Colonic mucosa (tissue), 4 donors: Measurements from ENCODE around the gene MAEL. TPM values are rescaled to one million over a fixed set of nuclear protein-coding genes. Genes with fewer than 3 reads are reported as not detected.

Experiments used
- DNase-seq: peaks from one replicate; pipeline ENCODE4 v3.0.0-alpha.2; 2020
- H3K27ac ChIP-seq: fragments of 200-600 bp; one replicate; pipeline ENCODE4 v1.8.0; 2021
- H3K27me3 ChIP-seq: fragments of 200-600 bp; one replicate; pipeline ENCODE4 v1.8.0; 2021
- H3K36me3 ChIP-seq: fragments of 200-600 bp; one replicate; pipeline ENCODE4 v1.8.0; 2021
- H3K4me1 ChIP-seq: fragments of 200-600 bp; one replicate; pipeline ENCODE4 v1.8.0; 2021; ENCODE audit warnings: mild to moderate bottlenecking
- H3K4me3 ChIP-seq: fragments of 200-600 bp; one replicate; pipeline ENCODE4 v1.8.0; 2021
- H3K9ac ChIP-seq, 2 donors: one replicate each; pipeline ENCODE4 v1.7.0; 2013; ENCODE audit warnings: control low read depth in 2 of 2, low read depth in 2 of 2, low read length in 2 of 2
- H3K9me3 ChIP-seq: fragments of 200-600 bp; one replicate; pipeline ENCODE4 v1.8.0; 2021
- CTCF ChIP-seq: fragments of 200-600 bp; IDR thresholded peaks from one replicate; pipeline ENCODE4 v1.8.0; 2022; ENCODE audit warnings: antibody characterized with exemption, mild to moderate bottlenecking
- intact Hi-C: fragments of 100-400 bp; cut with DNase I; formaldehyde crosslinking; loops from one replicate; pipeline ENCODE4 v1.14.1; 2022
- total RNA-seq, 2 donors: library from RNA; stranded (reverse); fragmentation: NEBNext Ultra II Directional in 1 of 2; extraction: Animal tissue kit (Norgen Biotek cat#: 25700) in 1 of 2; gene quantifications; one replicate each; pipeline ENCODE4 v1.2.1, GENCODE V29; 2021
- donor health status: healthy.
- donor health status: DM: no; HTN: no; CAD: no.
- donor health status: DM: no; HTN: no; CAD: no.

The MAEL gene
- total RNA-seq, 2 donors from 2014 or later, result not detected

DNA sequence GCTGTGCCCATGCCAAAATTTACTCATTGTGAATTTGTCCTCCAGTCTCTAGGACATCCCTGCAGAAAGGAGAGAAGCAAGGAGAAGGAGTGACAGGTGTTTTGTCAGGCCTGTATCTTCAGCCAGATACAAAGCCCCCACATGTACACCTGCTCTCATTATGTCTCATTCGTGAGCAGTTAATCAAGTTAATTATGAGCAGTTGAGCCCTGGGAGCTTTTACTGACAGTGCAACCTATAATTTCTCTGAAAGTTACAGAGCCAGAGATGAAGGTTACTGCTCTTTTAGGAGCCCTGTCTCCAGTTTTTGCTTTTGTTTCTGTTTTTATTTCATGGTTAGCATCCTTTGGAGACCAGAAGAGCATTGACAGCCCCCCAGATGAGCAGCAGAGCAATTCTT, 8.7 kb upstream of the MAEL start:
- Histone ChIP-seq H3K4me3 (no peak overlapping the region), H3K27ac (no peak overlapping the region), H3K9me3 (no peaks in the 10 kb centered on the region), H3K27me3 (no peaks in the 10 kb centered on the region), H3K4me1 (no peaks in the 10 kb centered on the region), H3K9ac (no peak overlapping the region), H3K36me3 (no peaks in the 10 kb centered on the region)
- TF ChIP-seq CTCF, result no peak
- DNase-seq, result no peak
- intact Hi-C loops, result no loop called here

- no peaks in the 10 kb centered on the region for H3K4me1 ChIP-seq
- no peaks in the 10 kb centered on the region for H3K9me3 ChIP-seq
- no peak for TF ChIP-seq CTCF
- DNase-seq, result no peak
- no peak overlapping the region for H3K9ac ChIP-seq
- no peaks in the 10 kb centered on the region for H3K36me3 ChIP-seq
- H3K4me3 ChIP-seq, result no peak overlapping the region
- no peaks in the 10 kb centered on the region for H3K27me3 ChIP-seq
- intact Hi-C loops, result no loop called here
- H3K27ac ChIP-seq, result no peak overlapping the region
Measured at GRCh38 chr1:166980818-166981217, 8.3 kb upstream of the MAEL start.

GRCh38 chr1:166981589-166981988, 7.5 kb upstream of the MAEL start:
- no peaks in the 10 kb centered on the region for H3K36me3 ChIP-seq
- no peak overlapping the region for H3K9ac ChIP-seq
- no peaks in the 10 kb centered on the region for H3K9me3 ChIP-seq
- no peak for DNase-seq
- H3K4me3 ChIP-seq, result no peak overlapping the region
- H3K27me3 ChIP-seq, result no peaks in the 10 kb centered on the region
- no peak for TF ChIP-seq CTCF
- H3K4me1 ChIP-seq, result no peaks in the 10 kb centered on the region
- H3K27ac ChIP-seq, result no peak overlapping the region
- intact Hi-C loops, result no loop called here

GRCh38 chr1:166999075-166999474, 10.0 kb downstream of the MAEL start:
- H3K27ac ChIP-seq, result no peak overlapping the region
- intact Hi-C loops, result no loop called here
- no peak for DNase-seq
- TF ChIP-seq CTCF, result no peak
- no peak overlapping the region for H3K9ac ChIP-seq
- H3K4me1 ChIP-seq, result no peaks in the 10 kb centered on the region
- no peaks in the 10 kb centered on the region for H3K27me3 ChIP-seq
- no peaks in the 10 kb centered on the region for H3K36me3 ChIP-seq
- H3K4me3 ChIP-seq, result no peak overlapping the region
- H3K9me3 ChIP-seq, result no peaks in the 10 kb centered on the region

GRCh38 chr1:166999500-167000055, 10.5 kb downstream of the MAEL start:
- Histone ChIP-seq H3K36me3 (no peaks in the 10 kb centered on the region), H3K4me3 (no peak overlapping the region), H3K9me3 (no peaks in the 10 kb centered on the region), H3K4me1 (no peaks in the 10 kb centered on the region), H3K27me3 (no peaks in the 10 kb centered on the region), H3K9ac (no peak overlapping the region), H3K27ac (no peak overlapping the region)
- no peak for DNase-seq
- intact Hi-C loops, result no loop called here
- TF ChIP-seq CTCF, result no peak
